AG10803 (cell line): Measurements from ENCODE around the gene SPRTN.

Experiments used
- DNase-seq: peaks from one replicate; pipeline ENCODE4 v3.0.0; 2010; ENCODE audit warnings: low read depth
- H3K4me3 ChIP-seq: 2 replicates; pipeline ENCODE4 v1.5.1; 2011; ENCODE audit warnings: mild to moderate bottlenecking, low read length, control low read depth
- TF ChIP-seq, protein P1 (sequence below): conservative IDR thresholded peaks from 2 replicates; pipeline ENCODE4 v1.5.1; 2011; ENCODE audit warnings: mild to moderate bottlenecking, low read length, control low read depth, inconsistent platforms

SPRTN gene

DNA sequence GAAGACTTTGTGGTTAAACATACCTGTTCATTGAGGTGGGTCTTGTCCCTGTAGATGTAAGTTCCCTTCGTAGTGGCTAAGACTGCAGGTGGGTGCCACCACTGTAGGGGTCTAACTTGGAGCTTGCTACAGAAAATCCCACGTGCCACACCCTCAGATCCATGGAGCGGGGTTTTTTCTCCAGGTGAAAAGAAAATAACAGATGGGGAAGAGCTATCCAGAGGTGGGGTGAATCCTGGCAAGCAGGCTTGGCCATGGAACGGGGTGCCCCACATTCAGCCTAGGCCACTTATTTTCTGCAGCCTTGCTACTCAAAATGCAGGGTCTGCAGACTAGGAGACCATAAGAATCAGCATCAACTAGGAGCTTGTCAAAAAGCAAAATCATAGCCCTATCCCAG, 24.4 kb upstream of the SPRTN start:
- H3K4me3 ChIP-seq, result no peak overlapping the region
- no peak for DNase-seq
- TF ChIP-seq, protein P1, sequence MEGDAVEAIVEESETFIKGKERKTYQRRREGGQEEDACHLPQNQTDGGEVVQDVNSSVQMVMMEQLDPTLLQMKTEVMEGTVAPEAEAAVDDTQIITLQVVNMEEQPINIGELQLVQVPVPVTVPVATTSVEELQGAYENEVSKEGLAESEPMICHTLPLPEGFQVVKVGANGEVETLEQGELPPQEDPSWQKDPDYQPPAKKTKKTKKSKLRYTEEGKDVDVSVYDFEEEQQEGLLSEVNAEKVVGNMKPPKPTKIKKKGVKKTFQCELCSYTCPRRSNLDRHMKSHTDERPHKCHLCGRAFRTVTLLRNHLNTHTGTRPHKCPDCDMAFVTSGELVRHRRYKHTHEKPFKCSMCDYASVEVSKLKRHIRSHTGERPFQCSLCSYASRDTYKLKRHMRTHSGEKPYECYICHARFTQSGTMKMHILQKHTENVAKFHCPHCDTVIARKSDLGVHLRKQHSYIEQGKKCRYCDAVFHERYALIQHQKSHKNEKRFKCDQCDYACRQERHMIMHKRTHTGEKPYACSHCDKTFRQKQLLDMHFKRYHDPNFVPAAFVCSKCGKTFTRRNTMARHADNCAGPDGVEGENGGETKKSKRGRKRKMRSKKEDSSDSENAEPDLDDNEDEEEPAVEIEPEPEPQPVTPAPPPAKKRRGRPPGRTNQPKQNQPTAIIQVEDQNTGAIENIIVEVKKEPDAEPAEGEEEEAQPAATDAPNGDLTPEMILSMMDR, result no peak

- TF ChIP-seq, protein P1, result peak; percentile 52
- H3K4me3 ChIP-seq, result no peak overlapping the region
- peak; percentile 19 for DNase-seq
Observed at GRCh38 chr1:231315887-231316286, 22.2 kb upstream of the SPRTN start.

GRCh38 chr1:231317306-231318014, 20.6 kb upstream of the SPRTN start:
- DNase-seq, result no peak
- TF ChIP-seq, protein P1, result no peak
- no peak overlapping the region for H3K4me3 ChIP-seq

DNA sequence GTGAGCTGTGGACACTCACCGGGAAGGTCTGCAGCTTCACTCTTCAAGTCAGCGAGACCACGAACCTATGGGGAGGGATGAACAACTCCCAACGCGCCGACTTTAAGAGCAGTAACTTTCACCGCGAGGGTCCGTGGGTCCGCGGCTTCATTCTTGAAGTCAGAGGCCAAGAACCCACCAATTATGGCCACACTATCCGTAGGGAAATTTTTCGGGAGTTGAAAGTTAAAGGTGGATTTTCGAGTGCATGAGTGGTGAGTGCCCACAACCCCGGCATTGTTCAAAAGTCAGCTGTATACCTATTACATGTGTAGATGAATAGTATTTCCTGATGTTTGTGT, 20.1 kb upstream of the SPRTN start:
- no peak overlapping the region for H3K4me3 ChIP-seq
- TF ChIP-seq, protein P1, result no peak
- DNase-seq, result no peak

DNA sequence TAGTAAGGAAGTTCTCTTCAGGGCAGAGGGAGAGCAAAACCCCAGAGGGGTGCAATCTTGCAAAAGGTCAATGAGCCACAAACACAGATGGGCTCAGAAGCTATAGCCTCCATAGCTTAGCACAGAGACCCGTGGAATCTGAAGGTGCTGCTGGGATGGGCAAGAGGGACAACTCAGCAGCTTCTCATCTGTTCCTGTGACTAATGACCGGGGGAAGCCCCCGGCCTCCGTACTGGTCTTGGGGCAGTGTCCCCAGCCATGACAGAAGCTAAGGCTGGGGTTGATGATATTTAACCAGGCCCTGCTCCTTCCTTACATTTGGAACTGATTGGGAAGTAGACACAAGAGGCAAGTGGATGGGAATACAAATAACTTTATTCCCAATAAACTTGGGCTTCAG, 19.5 kb upstream of the SPRTN start:
- DNase-seq, result no peak
- TF ChIP-seq, protein P1, result no peak

GRCh38 chr1:231319080-231319479, 19.0 kb upstream of the SPRTN start:
- H3K4me3 ChIP-seq, result no peak overlapping the region
- TF ChIP-seq, protein P1, result no peak
- no peak for DNase-seq

More for the DNA sequence above, 19.5 kb upstream of the SPRTN start:
- H3K4me3 ChIP-seq, result no peak overlapping the region

DNA sequence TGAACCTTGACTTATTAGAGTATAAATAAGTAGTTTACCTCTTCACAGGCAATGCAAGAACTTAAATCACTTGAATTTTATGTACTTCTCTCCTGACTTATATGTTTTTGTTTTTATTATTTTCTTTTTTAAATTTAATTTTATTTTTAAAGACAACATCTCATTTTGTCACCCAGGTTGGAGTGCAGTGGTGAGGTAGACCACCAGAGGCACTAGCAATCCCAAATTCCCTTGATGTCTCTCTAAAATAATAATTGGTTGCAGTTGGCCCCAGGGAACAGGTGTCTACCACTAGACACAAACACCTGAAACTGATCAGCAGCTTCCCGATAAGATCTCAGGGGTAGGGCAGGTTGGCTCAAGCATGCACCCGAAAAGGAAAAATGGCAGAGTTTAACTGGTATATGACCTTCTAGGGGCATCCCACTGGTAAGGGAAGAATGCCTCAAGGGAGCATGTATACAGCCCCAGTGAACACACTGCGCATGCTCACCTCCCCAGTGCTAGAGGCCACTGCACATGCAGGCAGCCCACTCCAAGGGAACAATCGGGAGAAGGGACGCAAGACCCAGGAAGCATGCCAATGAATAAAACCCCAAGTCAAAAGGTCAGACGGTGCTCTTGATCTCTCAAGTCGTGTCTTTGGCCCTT, 15.1 kb upstream of the SPRTN start:
- DNase-seq, result no peak
- no peak overlapping the region for H3K4me3 ChIP-seq
- TF ChIP-seq, protein P1, result 0 out of 2 replicates have a peak, but pooled peaks have one; percentile 6
